SKM-1 treated with dmso at 0.1 percent for 144 hours (cell line): Measurements from ENCODE around the gene ESPL1.

ENCODE experiments used
- DNase-seq: peaks from one replicate; lab custom pipeline; 2025; ENCODE audit not compliant: unreplicated experiment; lab: John Stamatoyannopoulos, UW

ESPL1 gene

GRCh38 chr12:53267999-53268629 lies at the start of gene ESPL1:
Gene ESPL1, plus strand, starts transcription at chr12:53268299. Its CDS starts 468 bp downstream, at chr12:53268767.
- peak; percentile 33 for DNase-seq

GRCh38 chr12:53218551-53219291 lies 49.4 kb upstream of the ESPL1 start:
- DNase-seq, result no peak

GRCh38 chr12:53219292-53219955 lies 48.7 kb upstream of the ESPL1 start:
- no peak for DNase-seq

- no peak for DNase-seq
Measured at GRCh38 chr12:53219956-53220693, 48.0 kb upstream of the ESPL1 start.

GRCh38 chr12:53220694-53221202 lies 47.4 kb upstream of the ESPL1 start:
- peak; percentile 59 for DNase-seq

- DNase-seq, result no peak
Measured at GRCh38 chr12:53221203-53222080, 46.7 kb upstream of the ESPL1 start.

GRCh38 chr12:53222170-53222721 lies 45.9 kb upstream of the ESPL1 start:
- no peak for DNase-seq

GRCh38 chr12:53222806-53223261 lies 45.3 kb upstream of the ESPL1 start:
- no peak for DNase-seq

- DNase-seq, result no peak
Measured at GRCh38 chr12:53223389-53224060, 44.6 kb upstream of the ESPL1 start.

GRCh38 chr12:53224061-53224896 lies 43.8 kb upstream of the ESPL1 start:
- DNase-seq, result no peak

- DNase-seq, result no peak
Measured at GRCh38 chr12:53224897-53225634, 43.0 kb upstream of the ESPL1 start.

- DNase-seq, result no peak
Measured at GRCh38 chr12:53225635-53226424, 42.3 kb upstream of the ESPL1 start.

- no peak for DNase-seq
Measured at GRCh38 chr12:53226815-53227214, 41.3 kb upstream of the ESPL1 start.

- DNase-seq, result no peak
Measured at GRCh38 chr12:53227341-53227740, 40.8 kb upstream of the ESPL1 start.

- DNase-seq, result no peak
Measured at GRCh38 chr12:53227836-53228235, 40.3 kb upstream of the ESPL1 start.

- no peak for DNase-seq
Measured at GRCh38 chr12:53229454-53229853, 38.6 kb upstream of the ESPL1 start.
